DMS153 treated with DMSO at 0.1 percent for 48 hours (cell line): Measurements from ENCODE around the gene APLNR.

ENCODE experiments used
- DNase-seq: peaks from one replicate; lab custom pipeline; 2025; ENCODE audit not compliant: unreplicated experiment; lab: John Stamatoyannopoulos, UW

APLNR gene

DNA sequence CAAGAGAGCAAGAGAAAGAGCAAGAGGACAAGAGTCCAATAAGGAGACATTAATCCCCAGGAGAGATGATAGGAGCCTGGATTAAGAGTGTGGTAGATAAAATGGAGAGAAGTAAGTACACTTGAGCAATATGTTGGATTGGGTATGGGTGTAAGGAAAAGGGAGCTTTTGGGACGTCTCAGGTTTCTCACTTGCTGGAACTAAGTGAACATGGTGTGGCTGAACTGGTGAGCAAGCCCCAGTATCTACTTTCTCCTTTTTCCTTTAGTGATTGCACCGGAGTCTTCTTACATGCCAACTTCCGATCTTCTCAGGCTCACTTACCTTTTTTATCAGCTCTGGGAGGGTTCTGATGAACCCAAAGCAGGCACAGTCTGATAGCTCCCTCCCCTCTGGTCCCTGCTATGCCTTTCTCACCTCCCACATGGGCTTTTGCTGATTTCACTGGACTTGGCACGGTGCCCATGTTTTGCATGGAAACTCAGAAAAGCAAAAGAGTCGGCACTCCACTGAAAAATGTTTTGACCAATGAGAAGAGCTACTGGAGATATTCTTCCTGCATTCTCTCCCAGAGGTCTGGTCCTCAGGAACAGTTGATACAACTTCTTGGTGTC is 14.5 kb upstream of the APLNR start:
- DNase-seq = no peak

DNA sequence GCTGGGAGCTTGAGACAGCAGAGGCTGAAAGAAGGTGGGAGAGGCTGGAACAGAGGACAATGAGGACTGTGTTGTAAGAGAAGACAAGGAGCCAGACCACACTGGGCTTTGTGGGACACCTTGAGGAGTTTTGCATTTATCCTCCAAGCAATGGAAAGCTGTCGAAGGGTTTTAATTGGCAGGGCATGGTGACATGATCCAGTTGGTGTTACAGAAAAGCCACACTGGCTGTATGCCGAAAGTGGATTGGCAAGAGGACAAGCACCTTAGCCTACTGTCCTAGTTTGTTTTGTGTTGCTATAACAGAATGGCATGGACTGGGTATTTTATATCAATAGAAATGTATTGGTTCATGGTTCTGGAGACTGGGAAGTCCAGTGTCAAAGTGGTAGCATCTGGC is 14.0 kb upstream of the APLNR start:
- DNase-seq = no peak

DNA sequence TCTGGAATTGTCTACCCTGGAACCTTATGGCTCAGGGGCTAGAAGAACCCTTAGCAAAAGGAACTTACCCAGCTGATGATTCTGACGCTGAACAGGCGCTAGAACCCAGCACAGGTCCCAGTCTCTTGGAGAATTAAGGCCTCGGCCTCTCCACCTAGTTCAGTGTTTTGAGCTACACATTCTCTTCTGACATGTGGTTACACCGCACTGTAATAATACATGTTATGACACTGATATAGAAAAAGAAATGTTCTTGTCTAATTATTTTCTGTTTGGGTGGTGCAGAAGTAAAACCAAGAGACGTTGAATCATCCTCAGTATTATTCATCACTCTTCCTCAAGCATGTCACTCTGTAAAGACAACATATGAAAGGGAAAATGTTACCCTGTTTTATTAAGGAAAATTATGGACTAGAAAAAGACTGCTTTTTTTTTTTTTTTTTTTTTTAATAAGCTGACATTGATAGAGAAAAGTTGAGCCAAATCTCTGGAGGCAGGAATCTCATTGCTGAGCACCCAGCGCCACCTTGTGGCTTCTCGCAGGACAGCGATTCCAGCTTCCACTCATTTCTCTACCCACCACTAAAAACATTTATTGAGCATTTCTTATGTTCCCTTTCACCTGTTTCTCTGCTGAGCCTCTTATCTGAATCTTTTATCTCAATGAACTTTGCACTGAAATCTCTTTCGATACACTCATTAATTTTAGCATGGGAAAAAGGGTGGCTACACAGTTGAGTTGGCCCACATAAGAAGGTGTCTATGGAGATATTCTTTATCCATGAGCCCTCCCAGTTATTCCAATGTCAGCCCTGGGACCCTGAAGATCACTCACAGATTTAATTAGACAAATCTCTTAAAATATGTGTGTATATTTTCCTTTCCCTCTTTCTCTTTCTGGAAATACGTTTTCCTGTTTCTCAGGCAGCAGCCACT is 12.6 kb upstream of the APLNR start:
- peak; percentile 60 for DNase-seq

DNA sequence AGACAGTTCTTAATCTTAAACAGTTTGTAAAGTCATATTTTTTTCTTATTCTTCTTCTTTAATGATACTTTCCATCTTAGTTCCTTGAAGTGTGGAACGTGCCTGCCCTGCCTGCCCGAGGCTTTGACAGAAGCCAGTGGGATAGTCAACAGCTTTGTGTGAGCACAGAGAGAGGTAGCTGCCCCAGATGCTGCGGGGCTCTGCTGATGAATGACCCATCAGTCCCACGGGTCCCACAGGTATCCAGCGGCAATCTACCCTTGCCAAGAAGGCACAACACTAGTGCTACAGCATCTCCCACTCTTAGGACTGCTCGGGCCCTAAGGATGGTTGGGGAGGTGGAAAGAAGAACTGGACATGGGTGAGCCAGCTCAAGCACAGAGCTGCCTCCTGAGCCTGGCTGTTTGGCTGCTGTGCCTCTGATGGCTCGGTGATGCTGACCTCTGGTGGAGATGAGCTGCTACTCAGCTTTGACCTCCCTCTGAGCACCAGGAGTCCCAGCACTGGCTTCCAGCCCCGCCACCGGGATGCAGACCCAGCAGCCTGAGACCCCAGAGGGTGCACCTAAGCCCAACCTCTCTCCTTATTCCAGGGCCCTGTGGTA is 11.8 kb upstream of the APLNR start:
- DNase-seq = peak; percentile 71

DNA sequence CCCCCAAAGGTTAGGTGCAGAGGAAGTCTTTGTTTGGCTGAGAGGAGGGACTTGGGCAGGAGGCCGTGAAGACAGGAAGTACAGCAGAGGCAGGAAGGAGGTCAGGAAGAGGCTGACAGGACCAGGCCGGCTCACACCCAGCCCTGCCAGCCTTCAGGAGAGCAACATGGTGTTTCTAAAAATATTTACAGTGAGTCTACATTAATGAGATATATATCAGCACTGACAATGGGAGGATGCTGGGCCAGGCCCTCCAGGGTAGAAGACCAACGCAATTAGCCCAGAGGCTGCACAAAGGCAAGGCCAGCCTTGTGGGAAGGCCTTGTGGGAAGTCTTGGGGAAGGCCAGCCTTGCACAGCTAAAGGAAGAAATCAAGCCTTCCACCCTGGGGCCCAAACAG is 7.9 kb upstream of the APLNR start:
- no peak for DNase-seq

DNA sequence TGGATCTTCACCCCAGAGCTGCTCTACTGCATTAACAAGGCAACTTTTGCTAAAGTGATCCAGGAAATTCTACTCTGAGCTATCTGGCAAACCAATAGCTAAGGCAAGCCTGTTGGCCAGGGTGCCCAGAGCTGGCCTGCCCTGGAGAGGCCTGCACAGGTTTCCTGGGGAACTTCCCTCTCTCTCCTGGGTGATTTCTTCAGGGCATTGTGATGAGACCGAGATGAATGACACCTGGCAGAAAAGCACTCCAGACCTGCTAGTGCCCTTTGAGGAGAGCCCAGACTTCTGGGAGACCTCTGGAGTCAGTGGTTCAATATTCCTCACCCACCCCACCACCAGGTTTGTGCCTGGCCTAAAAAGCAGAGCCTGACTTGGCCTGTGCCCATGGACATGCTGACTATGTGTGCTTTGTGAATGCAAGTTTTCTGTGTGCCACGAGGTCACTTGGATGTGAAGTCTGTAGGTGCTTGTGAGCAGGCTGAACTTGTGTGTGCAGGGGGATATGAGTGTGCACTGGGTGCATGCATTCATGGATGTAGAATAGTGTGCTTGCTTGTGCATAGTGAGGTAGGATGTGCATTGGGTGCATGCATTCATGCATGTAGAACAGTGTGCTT is 4.4 kb upstream of the APLNR start:
- no peak for DNase-seq

DNA sequence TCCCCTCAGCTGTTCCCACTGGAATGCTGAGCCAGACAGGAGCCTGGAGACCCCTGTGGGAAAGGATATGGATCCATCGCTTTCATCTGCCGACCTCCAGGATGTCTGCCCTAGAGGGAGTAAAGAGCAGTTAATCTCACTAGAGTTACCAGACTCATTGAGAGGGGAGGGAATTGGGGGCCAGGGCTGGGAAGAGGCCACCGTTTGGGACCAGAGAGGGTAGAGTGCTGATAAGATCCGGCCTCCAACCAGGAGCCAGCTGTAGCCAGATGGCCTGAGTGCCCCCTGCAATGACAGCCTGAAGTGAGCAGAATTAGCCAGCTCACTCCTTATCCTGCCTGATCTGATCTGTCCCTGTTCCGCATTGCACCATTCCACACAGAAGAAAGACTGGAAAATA is 3.7 kb upstream of the APLNR start:
- DNase-seq = no peak

DNA sequence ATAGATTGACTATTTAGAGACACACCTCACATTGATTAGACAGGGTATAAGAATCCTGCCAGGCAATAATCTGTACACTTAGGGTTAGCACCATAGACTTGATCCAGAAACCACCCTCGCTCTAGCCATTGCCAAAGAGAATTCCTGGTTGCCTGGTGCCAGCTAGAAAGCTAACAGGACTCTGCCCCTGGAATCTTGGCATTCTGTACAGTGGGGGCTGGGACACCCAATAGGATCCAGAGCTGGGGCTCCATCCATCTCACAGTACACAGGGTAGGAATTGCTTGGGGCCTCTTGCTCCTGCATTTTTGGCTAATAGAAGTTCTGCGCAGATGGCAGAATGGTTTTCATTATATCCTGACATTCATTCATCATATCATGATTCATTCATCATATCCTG is 3.0 kb upstream of the APLNR start:
- DNase-seq = no peak

DNA sequence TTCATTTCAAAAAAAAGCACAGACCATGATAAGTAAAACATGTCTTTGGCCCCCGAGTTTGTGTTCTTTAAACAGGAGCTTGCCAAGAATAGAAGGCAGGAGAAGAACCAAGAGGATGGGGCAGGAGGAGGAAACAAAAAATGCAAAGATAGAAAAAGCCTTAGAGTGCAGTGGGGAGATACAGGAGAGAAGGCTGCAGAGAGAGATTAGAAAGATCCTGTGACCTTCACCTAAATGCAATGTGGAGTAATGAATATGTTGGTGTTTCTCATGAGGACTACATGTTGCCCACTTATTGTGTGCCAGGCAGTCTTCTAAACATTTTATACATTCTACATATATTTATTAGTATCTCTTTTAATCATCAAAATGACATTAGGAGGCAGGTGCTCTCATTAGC is 2.3 kb upstream of the APLNR start:
- DNase-seq = no peak

DNA sequence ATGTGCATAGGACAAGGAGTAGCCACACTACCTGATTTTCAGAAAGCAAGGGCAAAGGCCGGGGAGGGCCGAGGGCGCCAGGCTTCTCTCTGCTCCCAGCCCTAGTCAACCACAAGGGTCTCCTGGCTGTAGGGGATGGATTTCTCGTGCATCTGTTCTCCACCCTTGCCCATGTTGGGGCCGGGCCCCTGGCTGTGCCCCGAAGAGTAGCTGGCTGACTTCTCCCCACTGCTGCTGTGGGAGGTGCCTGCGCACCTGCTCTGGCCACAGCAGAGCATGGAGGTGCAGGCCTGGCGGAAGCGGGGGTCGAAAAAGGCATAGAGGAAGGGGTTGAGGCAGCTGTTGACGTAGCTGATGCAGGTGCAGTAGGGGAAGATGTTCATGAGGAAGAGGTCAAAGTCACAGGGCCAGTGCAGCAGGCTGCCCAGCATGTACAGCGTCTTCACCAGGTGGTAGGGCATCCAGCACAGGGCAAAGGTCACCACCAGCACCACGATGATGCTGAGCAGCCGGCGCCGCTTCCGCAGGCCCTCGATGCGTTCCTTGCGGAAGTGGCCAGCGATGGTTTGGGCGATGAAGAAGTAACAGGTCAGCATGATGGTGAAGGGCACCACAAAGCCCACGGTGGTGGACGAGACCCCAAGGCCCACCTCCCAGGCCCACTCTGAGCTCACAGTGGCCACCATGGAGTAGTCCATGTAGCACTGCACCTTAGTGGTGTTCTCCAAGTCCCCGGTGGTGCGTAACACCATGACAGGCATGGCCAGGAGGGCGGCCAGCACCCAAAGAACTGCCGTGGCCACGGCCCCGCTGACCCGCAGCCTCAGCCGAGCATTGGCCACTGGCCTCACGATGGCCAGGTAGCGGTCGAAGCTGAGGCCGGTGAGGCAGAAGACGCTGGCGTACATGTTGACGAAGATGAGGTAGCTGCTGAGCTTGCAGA is 1.0 kb downstream of the APLNR start:
- no peak for DNase-seq

DNA sequence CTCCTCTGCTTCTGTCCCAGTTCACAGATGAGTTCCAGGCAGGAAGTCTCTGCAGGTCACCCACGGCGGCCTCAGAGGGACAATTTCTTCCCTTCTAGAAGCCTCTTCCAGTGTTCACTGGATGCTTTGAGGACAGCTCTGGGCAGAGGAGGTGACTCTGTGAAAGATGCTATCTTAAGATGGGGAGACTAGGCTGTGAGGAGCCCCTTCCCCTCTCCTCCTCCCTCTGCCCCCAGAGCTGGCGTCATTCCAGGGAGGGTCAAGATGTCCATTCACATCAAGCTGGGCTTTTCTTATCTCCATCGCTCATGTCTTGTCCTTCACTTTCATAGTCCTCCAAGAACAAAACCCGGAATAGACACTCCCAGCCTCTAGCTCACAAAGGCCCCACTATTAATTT is 3.3 kb downstream of the APLNR start:
- DNase-seq = no peak

DNA sequence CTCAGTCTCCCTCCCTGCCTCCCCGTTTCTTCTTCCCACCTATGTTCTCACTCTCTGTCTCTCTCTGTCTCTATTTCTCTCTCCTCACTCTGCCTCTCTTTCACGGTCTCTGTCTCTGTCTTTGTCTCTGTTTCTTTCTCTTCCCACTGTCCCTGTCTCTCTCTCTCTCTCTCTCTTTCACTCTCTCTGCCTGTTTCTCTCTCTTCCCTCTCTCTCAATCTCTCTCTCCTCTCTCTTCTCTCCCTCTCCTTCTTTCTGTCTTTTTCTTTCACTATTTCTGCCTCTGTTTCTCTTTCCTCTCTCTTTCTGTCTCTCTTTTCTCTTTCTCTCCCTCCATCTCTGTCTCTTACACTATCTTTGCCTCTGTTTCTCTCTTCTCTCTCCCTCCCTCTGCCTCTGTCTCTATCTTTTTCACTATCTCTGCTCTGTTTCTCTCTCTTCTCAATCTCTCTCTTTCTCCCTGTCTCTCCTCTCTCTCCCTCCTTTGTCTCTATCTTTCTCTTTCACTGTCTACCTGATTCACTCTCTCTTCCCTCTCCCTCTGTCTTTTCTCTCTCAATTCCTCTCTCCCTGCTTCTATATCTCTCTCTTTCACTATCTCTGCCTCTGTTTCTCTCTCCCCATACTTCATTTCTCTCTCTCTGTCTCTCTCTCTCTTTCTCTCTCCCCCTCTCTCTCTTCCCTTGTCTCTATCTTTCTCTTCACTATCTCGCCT is 5.4 kb downstream of the APLNR start:
- no peak for DNase-seq

DNA sequence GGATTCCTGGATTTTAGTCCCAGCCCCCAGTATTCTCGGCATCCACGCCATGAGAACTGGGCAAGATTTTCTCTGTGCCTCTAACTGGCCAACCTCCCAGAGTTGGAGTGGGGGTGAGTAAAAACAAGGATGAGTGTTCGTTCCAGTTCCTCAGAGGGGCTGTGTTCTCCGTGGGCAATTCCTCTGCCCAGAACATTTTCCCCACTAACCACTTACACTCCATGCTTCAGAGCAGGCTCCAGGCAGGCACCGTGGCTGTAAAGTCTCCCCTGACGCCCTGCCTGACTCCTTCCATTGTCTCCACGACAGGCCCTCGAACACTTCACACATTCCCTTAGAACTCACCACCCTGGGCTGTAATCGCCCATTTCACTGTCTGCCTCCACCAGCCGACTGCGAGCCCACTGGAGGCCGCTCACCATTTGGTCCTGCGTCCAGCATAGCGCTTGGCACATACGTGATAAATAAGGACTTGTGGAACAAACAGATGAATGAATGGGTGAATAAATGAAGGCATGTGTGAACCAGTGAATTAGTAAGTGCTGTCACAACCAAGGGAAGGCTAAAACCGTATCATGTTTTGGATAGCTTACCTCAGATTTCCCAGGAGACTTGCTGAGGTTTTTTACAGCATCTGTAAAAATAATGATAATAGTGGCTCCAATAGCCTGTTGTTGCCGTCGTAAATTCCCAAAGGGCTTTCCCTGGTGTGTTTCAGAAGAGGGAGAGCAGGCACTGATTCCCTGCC is 6.1 kb downstream of the APLNR start:
- DNase-seq = no peak

DNA sequence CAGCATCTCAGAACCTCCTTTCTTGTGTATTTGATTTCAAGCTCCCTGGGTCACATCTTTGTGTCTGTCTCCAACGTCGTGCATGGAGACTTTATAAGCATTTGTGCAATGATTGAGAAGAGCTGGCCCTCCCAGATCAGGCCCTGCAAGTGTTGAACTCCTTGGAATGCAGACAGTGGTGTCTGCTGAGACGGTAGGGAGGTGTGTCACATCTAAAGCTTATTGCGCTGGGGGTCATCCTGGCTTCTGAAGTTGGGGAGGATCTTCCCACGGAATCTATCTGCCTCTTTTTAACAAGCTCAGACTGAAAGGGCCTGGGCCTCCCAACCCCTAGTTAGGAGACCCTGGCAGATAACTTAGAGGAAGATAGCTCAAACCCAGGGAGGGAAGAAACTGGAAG is 6.7 kb downstream of the APLNR start:
- no peak for DNase-seq

DNA sequence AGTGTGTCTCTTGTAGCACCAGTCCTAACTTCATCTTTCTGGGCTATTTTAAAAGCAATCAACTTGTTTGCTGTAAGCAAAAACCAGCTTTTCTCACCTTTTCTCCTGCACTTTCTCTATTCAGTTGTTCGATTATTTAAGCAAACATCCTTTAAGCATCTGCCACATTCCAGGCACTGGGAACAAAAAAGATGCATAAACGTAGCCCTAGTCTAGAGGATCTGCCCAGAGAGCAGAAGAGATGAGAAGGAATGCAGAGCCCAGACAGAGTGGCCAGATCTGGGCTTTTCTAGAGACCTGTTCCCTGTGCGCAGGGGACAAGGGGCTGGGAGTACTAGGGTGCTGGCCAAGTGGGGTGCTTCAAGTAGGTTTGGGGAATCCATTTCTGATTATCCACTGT is 8.4 kb downstream of the APLNR start:
- no peak for DNase-seq

DNA sequence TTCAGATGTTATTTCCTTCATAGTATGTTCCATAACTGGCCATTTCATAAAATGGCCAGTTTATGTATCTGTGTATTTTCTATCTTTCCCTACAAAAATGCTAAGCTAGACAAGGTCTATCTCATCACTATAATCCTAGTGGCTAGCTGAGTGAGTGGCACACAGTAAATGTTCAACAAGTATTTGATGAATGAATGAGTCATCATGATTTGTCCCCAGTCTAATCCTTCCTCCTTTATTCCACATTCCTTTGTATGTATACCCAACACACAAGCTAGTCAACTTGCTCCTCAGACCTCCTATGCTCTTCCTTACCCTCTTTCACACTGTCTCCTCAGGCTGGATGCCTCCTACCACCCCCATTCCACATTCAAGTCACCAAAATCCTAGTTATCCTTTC is 12.5 kb downstream of the APLNR start:
- DNase-seq = no peak

DNA sequence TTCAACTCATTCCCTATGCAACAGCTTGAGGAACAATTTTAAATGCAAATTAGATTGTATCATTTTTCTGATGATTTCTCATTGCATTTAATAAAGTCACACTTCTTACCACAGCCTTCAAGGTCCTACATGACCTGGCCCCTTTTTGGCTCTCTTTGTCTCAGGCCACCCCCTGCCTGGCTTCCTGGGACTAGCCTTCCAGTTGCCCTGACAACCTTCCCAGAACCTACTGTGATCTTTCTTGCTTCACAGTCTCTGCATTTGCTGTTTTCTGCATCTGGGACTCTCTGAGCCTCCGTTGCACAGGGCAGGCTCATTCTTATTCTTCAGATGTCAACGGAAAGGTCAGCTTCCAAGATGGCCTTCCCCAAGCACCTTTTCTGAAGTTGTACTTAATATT is 12.9 kb downstream of the APLNR start:
- DNase-seq = no peak

DNA sequence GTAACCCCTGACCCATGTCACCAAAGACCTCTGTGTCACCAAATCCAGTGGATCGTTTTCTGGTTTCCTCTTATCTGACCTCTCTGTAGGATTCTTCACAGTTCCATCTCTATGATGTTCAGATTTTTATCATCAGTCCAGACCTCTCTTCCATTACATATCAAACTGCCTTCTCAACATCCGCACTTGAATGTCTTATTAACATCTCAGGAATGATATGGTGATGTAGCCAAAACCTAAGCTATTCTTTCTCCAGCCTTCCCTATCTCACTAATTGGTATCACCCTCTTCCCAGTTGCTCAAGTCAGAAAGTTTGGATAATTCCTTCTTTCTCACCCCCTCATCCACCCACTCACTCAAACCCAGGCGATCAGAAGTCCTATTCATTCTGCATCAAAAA is 13.4 kb downstream of the APLNR start:
- no peak for DNase-seq

DNA sequence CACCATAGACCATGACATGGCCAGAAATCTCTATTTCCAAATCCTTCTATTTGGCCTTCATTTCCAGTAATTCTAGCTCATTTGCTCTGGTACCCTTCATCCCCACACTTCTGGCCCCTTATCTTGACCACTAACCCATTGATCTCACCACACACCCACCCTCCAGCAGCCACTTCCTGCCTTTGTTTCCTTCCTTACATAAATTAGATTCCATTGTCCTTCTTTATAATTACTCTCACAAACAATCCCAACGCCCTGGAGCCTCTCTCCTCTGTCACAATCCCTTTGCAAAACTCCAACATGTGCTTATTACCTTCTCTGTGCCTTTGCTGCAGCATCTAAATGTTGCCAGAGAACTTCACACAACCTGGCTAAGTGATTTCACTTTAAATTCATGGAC is 14.8 kb downstream of the APLNR start:
- no peak for DNase-seq
